GM12875 (cell line): Measurements from ENCODE around the gene FLAD1.

Experiments used
- H3K4me3 ChIP-seq: one replicate; pipeline ENCODE4 v1.5.1; 2011; ENCODE audit warnings: low read depth, low read length, control low read depth
- TF ChIP-seq, protein P1 (sequence below): IDR thresholded peaks from 2 replicates; pipeline ENCODE4 v1.5.1; 2011; ENCODE audit warnings: low read depth, mild to moderate bottlenecking, control low read depth, inconsistent platforms, low read length, moderate library complexity, borderline replicate concordance; ENCODE audit not compliant: insufficient read depth

The FLAD1 gene

GRCh38 chr1:155017946-155018316 is 34.8 kb downstream of the FLAD1 start:
- TF ChIP-seq, protein P1, sequence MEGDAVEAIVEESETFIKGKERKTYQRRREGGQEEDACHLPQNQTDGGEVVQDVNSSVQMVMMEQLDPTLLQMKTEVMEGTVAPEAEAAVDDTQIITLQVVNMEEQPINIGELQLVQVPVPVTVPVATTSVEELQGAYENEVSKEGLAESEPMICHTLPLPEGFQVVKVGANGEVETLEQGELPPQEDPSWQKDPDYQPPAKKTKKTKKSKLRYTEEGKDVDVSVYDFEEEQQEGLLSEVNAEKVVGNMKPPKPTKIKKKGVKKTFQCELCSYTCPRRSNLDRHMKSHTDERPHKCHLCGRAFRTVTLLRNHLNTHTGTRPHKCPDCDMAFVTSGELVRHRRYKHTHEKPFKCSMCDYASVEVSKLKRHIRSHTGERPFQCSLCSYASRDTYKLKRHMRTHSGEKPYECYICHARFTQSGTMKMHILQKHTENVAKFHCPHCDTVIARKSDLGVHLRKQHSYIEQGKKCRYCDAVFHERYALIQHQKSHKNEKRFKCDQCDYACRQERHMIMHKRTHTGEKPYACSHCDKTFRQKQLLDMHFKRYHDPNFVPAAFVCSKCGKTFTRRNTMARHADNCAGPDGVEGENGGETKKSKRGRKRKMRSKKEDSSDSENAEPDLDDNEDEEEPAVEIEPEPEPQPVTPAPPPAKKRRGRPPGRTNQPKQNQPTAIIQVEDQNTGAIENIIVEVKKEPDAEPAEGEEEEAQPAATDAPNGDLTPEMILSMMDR: no peak
- H3K4me3 ChIP-seq: peak overlapping the region; percentile 1

DNA sequence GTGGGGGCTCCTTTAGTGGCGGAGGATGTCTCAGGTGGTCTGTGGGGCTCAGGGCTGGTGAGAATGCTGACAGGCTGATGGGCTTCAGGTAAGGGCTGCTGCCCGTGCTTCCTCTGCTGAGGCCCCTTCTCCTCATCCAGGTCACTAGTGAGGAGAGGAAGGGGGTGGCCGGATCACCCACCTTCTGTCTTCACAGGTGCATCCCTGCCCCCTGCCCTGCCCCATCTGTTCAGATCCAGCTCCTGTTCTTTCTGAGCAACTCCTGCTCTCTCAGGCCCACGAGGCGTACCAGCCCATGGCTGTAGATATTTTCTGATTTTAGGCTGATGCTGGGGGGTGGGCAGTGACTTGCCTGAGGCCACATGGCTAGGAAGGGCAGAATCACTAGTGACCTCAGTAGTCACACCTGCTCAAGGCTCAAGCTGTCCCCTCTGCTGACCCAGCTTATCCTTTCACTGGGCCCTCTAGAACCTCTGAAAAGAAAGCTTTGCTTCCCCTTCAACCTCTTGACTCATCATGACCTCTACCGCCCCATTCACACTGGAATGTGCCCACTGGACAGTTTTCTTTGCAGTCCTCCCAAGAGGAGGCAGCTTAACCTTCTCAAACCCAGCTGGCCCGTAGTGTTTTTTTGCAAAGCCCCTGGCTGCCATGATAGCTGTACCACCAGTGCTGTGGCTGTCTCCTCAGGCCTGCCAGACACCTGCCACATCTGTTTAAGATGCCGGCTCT is 35.6 kb downstream of the FLAD1 start:
- TF ChIP-seq, protein P1: no peak

DNA sequence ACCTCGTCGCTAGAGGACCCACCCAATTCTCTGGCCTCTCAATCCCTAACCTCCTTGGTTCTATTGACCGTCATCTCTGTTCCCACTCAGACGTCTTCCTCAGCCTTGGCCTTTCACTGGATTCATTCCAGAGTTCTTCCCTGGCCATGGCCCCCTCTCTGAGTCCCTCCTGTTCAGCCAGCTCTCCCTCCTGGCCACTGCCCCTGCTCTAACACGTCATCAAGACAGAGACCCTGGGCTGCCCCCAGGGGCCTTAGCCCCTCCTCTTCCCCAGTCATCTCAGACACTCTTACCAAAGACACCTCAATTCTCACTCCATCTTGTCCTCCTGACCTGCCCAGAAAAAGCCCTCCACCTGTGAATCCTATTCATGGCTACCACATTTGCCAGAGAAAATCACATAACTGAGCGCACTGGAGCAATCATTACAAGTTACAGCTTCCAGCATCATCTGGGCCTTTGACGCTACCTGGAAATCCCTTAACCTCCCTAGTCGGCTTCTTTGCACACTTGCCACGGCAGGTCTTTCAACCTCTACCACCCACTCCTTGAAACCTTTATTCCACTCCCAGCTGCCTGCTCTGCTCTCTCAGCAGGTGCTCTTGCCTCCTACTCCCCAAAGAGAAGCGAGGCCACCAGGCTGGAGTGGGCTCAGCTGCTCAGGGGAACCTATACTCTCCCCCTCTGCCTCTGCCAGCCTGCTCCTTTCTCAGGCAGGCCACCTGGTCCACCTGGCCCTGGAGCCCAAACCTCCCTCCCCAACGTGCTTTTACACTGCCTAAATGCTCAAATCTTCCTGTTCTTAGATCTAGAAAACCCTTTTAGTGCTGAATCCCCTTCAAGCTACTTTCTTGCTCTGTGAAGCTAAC is 36.5 kb downstream of the FLAD1 start:
- H3K4me3 ChIP-seq: no peak overlapping the region
- TF ChIP-seq, protein P1: no peak

More for the DNA sequence above, 35.6 kb downstream of the FLAD1 start:
- no peak overlapping the region for H3K4me3 ChIP-seq

DNA sequence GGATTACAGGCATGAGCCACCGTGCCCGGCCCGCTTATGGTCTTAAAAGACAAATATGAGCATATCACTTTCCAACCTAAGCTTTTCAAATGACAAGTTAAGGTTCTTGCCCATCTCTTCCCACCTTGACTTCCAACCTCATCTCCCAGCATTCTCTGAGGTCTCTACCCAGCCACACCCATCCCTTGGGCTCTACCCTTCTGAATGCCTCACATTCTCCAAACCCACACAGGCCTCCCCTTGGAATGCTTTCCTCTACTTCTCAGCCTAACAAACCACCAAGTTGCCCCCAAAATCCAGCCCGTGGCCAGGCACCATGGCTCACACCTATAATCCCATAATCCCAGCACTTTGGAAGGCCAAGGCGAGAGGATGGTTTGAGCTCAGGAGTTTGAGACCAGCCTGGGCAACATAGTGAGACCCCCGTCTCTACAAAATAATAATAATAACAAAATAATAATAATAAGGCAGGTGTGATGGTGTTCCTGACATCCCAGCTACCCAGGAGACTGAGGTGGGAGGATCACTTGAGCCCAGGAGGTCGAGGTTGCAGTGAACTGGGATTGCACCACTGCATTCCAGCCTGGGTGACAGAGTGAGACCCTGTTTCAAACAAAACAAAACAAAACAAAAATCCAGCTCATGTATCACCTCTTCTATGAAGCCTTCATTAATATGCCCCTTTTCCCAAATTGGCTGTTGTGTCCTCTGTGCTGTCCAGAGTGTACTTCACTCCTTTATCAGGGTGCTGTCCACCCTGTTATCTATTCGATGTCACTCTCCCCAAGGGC is 39.2 kb downstream of the FLAD1 start:
- H3K4me3 ChIP-seq: no peak overlapping the region
- TF ChIP-seq, protein P1: no peak

- H3K4me3 ChIP-seq: no peak overlapping the region
- TF ChIP-seq, protein P1: no peak
Measured at GRCh38 chr1:155022927-155023236, 39.7 kb downstream of the FLAD1 start.

GRCh38 chr1:155023627-155024026 is 40.5 kb downstream of the FLAD1 start:
- no peak overlapping the region for H3K4me3 ChIP-seq
- TF ChIP-seq, protein P1: no peak
